Left lobe of liver (tissue), 2 donors: ENCODE results near the gene OSBP. TPM values are rescaled to one million over a fixed set of nuclear protein-coding genes. Genes with fewer than 3 reads are reported as not detected.
A peak's percentile ranks its signal among the peaks of the same experiment; 100 is the strongest.

Experiments
- ATAC-seq: fragments of 200-7000 bp; cut with Tn5 transposase; one replicate; pipeline ENCODE4 v1.9.1; 2020; ENCODE audit warnings: mild to moderate bottlenecking, moderate library complexity
- DNase-seq: peaks from one replicate; pipeline ENCODE4 v3.0.0-alpha.2; 2020; ENCODE audit warnings: low spot score
- total RNA-seq: library from RNA; stranded (reverse); gene quantifications from one replicate; pipeline ENCODE4 v1.2.1, GENCODE V29; 2021
- donor health status: DM: no; HTN: no; CAD: no; lungs with moderate emphysema.
- donor health status: DM: no; HTN: yes; CAD: no.

The OSBP gene
- total RNA-seq, 1 donor from 2014 or later: 57.7 TPM

- no peak for ATAC-seq
- no peak for DNase-seq
Measured at GRCh38 chr11:59610289-59610688, 5.3 kb downstream of the OSBP start.

GRCh38 chr11:59607703-59608454, 7.7 kb downstream of the OSBP start:
- DNase-seq (no peak), ATAC-seq (no peak)

GRCh38 chr11:59602432-59602831, 13.1 kb downstream of the OSBP start:
- ATAC-seq: peak; percentile 47
- no peak for DNase-seq

GRCh38 chr11:59601788-59602187, 13.8 kb downstream of the OSBP start:
- ATAC-seq: peak; percentile 84
- peak; percentile 50 for DNase-seq

- no peak for ATAC-seq
- DNase-seq: no peak
Measured at GRCh38 chr11:59600636-59601035, 14.9 kb downstream of the OSBP start.

- DNase-seq: no peak
- ATAC-seq: no peak
Measured at GRCh38 chr11:59600234-59600633, 15.3 kb downstream of the OSBP start.

- DNase-seq (no peak), ATAC-seq (no peak)
Measured at GRCh38 chr11:59598961-59599360, 16.6 kb downstream of the OSBP start.

- no peak for ATAC-seq
- DNase-seq: no peak
Measured at GRCh38 chr11:59584294-59584693, 31.3 kb downstream of the OSBP start.

GRCh38 chr11:59582006-59582405, 33.6 kb downstream of the OSBP start:
- ATAC-seq (no peak), DNase-seq (no peak)

GRCh38 chr11:59578369-59578768, 37.2 kb downstream of the OSBP start:
- DNase-seq: no peak
- no peak for ATAC-seq

GRCh38 chr11:59575505-59575904, 40.1 kb downstream of the OSBP start:
- no peak for ATAC-seq
- DNase-seq: no peak

- no peak for DNase-seq
Measured at GRCh38 chr11:59574932-59575502, 40.6 kb downstream of the OSBP start.

GRCh38 chr11:59574467-59574866, 41.1 kb downstream of the OSBP start:
- DNase-seq (no peak), ATAC-seq (no peak)

More at GRCh38 chr11:59574932-59575502, 40.6 kb downstream of the OSBP start:
- ATAC-seq: peak; percentile 69

GRCh38 chr11:59573216-59573615, 42.4 kb downstream of the OSBP start:
- ATAC-seq: no peak

GRCh38 chr11:59572091-59572490, 43.5 kb downstream of the OSBP start:
- no peak for DNase-seq
- ATAC-seq: no peak

More at GRCh38 chr11:59573216-59573615, 42.4 kb downstream of the OSBP start:
- DNase-seq: no peak

- no peak for DNase-seq
- ATAC-seq: no peak
Measured at GRCh38 chr11:59562292-59562691, 53.3 kb downstream of the OSBP start.

GRCh38 chr11:59560702-59561473, 54.7 kb downstream of the OSBP start:
- DNase-seq: peak; percentile 59
- ATAC-seq: peak; percentile 78

- ATAC-seq (peak; percentile 75), DNase-seq (no peak)
Measured at GRCh38 chr11:59560290-59560701, 55.3 kb downstream of the OSBP start.

GRCh38 chr11:59559886-59560285, 55.7 kb downstream of the OSBP start:
- ATAC-seq (peak; percentile 11), DNase-seq (no peak)

- ATAC-seq (no peak), DNase-seq (no peak)
Measured at GRCh38 chr11:59558270-59558643, 57.3 kb downstream of the OSBP start.

GRCh38 chr11:59556917-59557348, 58.6 kb downstream of the OSBP start:
- ATAC-seq: no peak
- DNase-seq: peak; percentile 21
